ENCODE results near the gene UBB. TPM values are rescaled to one million over a fixed set of nuclear protein-coding genes. Genes with fewer than 3 reads are reported as not detected.
A peak's percentile ranks its signal among the peaks of the same experiment; 100 is the strongest.

The UBB gene
- total and polyA plus RNA-seq, 2 of the 4 experiments (the other 2 are of a cell fraction): 2,561 to 4,283 TPM

DNA sequence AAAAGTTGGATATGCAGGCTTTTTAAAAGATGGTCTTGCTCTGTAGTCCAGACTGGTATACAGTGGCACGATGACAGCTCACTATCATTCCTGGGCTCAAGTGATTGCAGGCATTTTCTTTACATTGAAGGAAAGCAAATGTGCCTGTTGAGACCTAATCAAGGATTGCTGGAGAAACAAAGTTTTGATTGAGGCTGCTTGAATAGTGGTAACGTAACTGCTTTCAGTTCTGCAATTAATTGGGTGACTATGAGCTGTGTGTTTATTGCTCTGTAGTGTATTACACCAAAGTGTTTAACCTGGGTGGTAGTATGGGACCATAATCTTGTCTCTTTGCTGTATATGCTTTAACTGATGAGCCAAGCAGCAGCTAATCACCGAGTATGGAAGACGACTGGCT lies 2.3 kb downstream of the UBB start:
- Histone ChIP-seq H3K18ac (ENCODE audit: low read depth, low read length) (no peak overlapping the region), H3K36me3 (ENCODE audit: control insufficient read depth, insufficient read depth, low read length) (peaks cover 20% of the 10 kb centered on the region), H3K27ac (ENCODE audit: insufficient read depth, low read length) (no peak overlapping the region), H3K79me1 (ENCODE audit: low read depth in 1 of 2, low read length in 2 of 2) (peaks cover 7 to 30% of the 10 kb centered on the region in 2 experiments; a peak in 3 of 4 replicates), H3K27me3 (ENCODE audit: control insufficient read depth, insufficient read depth, low read length) (no peaks in the 10 kb centered on the region), H3K9me3 (ENCODE audit: control insufficient read depth, insufficient read depth, low read length) (no peaks in the 10 kb centered on the region), H3K56ac (ENCODE audit: extremely low read depth, insufficient read depth, low read length) (no peak overlapping the region), H4K91ac (ENCODE audit: insufficient read depth, low read depth, low read length) (no peak overlapping the region), H3K23ac (ENCODE audit: low read depth, low read length) (no peak overlapping the region), H4K20me1 (ENCODE audit: insufficient read depth, low read length) (peaks cover 42% of the 10 kb centered on the region), H2BK15ac (ENCODE audit: low read depth, low read length) (no peak overlapping the region), H3K4me1 (ENCODE audit: control insufficient read depth, insufficient read depth, low read length) (peaks cover 4% of the 10 kb centered on the region; the same call in 1 of the 2 replicates), H3K9ac (ENCODE audit: low read depth, low read length) (no peak overlapping the region), H2BK20ac (ENCODE audit: low read depth, low read length) (no peak overlapping the region), H3K9me1 (ENCODE audit: insufficient read depth, low read length) (0 out of 2 replicates have a peak, but pooled peaks cover 6% of the 10 kb centered on the region), H3K4me3 (ENCODE audit: insufficient read depth, low read depth, low read length) (no peak overlapping the region), H4K5ac (ENCODE audit: low read depth, low read length) (no peak overlapping the region), H3K4ac (ENCODE audit: low read depth, low read length) (no peak overlapping the region), H3K4me2 (ENCODE audit: low read depth, low read length) (peak overlapping the region; percentile 41; the same call in 1 of the 2 replicates), H4K8ac (ENCODE audit: low read depth in 2 of 2, low read length in 2 of 2) (no peak overlapping the region), H2AK5ac (ENCODE audit: low read depth, low read length) (no peak overlapping the region), H2BK5ac (ENCODE audit: low read depth, low read length, poor library complexity, severe bottlenecking) (no peak overlapping the region), H2AFZ (replicated peaks; ENCODE audit: low read length, poor library complexity) (no peak overlapping the region), H2AK9ac (replicated peaks; ENCODE audit: low read depth, low read length, poor library complexity) (no peak overlapping the region), H2BK120ac (ENCODE audit: low read depth, low read length) (no peak overlapping the region), H3K14ac (replicated peaks; ENCODE audit: low read depth, low read length) (no peak overlapping the region)
- BruUV-seq (replicated peaks): no TSS peak
- ATAC-seq (ENCODE audit: low read depth): no peak
- intact Hi-C loops (cut with micrococcal nuclease) (no loop called here), in situ Hi-C loops (cut with MboI; ENCODE audit: low sequenced_read_pairs) (loop anchor here (5.0 kb wide), 1 partner anchor 54 kb away; no protein-coding TSS in a partner anchor), dilution Hi-C loops (cut with HindIII; ENCODE audit: low sequenced_read_pairs, unreplicated experiment) (no loop called here)
- WGBS, 2 experiments (ENCODE audit: extremely low coverage in 2 of 2, insufficient read length in 1 of 2): 76% methylated on average over 2 of the region's 4 CpGs; no CpG with 5 or more reads in 1 of the 2 experiments
- TF ChIP-seq, protein P1, sequence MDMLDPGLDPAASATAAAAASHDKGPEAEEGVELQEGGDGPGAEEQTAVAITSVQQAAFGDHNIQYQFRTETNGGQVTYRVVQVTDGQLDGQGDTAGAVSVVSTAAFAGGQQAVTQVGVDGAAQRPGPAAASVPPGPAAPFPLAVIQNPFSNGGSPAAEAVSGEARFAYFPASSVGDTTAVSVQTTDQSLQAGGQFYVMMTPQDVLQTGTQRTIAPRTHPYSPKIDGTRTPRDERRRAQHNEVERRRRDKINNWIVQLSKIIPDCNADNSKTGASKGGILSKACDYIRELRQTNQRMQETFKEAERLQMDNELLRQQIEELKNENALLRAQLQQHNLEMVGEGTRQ (IDR thresholded peaks at IDR 0.05; ENCODE audit: low read depth, low read length): no peak
- TF ChIP-seq POLR2A (IDR thresholded peaks at IDR 0.05; ENCODE audit: low read depth, low read length): peak; percentile 57; the same call in 1 of the 2 replicates
- DNase-seq: no peak
- ChIA-PET POLR2A (ENCODE audit: unreplicated experiment) (no interaction called here), CTCF (no interaction called here)
